ENCODE data around the gene BASP1.

BASP1 gene

DNA sequence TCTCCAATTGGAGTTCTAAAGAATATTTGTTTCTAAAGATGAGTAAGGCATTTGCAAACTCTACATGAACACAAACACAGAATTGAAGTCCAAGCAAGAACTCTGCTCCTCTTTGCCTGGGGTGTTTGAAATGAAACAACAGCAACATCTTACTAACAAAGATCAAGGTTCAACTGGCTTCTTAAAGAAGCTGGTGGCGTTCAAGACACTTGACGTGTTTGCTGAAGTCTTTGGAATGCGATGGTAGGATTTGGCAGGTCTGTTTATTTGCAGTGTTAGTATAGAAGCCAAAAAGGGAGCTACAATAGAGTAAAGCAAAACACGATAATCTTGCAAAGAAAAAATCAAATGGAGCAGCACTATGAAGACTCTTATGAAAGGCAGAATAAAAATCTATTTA lies 94.9 kb downstream of the BASP1 start:
- ATAC-seq: no peak

GRCh38 chr5:17314907-17315471 lies 97.6 kb downstream of the BASP1 start:
- ATAC-seq: no peak; the same call in 2 of the 3 replicates
- no peak for TF ChIP-seq POU6F1 (CRISPR knock-in tag; IDR thresholded peaks at IDR 0.05; ENCODE audit: borderline replicate concordance, low read depth)
- no peak for TF ChIP-seq BACH2 (CRISPR knock-in tag; IDR thresholded peaks at IDR 0.05; ENCODE audit: borderline replicate concordance)
- no peak for TF ChIP-seq ARNTL (CRISPR knock-in tag; IDR thresholded peaks at IDR 0.05; ENCODE audit: borderline replicate concordance, low read depth)

More for the DNA sequence above, 94.9 kb downstream of the BASP1 start:
- TF ChIP-seq ZFP3 (CRISPR knock-in tag; IDR thresholded peaks at IDR 0.05) (no peak), SNAI2 (CRISPR knock-in tag; IDR thresholded peaks at IDR 0.05) (no peak), ZNF565 (CRISPR knock-in tag; conservative IDR thresholded peaks at IDR 0.05; ENCODE audit: low read depth) (no peak), TOX (CRISPR knock-in tag; IDR thresholded peaks at IDR 0.05; ENCODE audit: borderline replicate concordance) (no peak), PPARA (CRISPR knock-in tag; IDR thresholded peaks at IDR 0.05; ENCODE audit: borderline replicate concordance) (no peak), ZC3H10 (CRISPR knock-in tag; IDR thresholded peaks at IDR 0.05) (no peak), CREB5 (CRISPR knock-in tag; IDR thresholded peaks at IDR 0.05; ENCODE audit: low read depth) (no peak), ISL1 (CRISPR knock-in tag; IDR thresholded peaks at IDR 0.05) (no peak), ZFP30 (CRISPR knock-in tag; IDR thresholded peaks at IDR 0.05) (no peak), ARNTL (CRISPR knock-in tag; IDR thresholded peaks at IDR 0.05; ENCODE audit: borderline replicate concordance, low read depth) (no peak), OSR1 (CRISPR knock-in tag; IDR thresholded peaks at IDR 0.05) (no peak), CSDC2 (CRISPR knock-in tag; IDR thresholded peaks at IDR 0.05) (no peak), GLIS3 (CRISPR knock-in tag; IDR thresholded peaks at IDR 0.05) (no peak)
- TF ChIP-seq, protein P1, sequence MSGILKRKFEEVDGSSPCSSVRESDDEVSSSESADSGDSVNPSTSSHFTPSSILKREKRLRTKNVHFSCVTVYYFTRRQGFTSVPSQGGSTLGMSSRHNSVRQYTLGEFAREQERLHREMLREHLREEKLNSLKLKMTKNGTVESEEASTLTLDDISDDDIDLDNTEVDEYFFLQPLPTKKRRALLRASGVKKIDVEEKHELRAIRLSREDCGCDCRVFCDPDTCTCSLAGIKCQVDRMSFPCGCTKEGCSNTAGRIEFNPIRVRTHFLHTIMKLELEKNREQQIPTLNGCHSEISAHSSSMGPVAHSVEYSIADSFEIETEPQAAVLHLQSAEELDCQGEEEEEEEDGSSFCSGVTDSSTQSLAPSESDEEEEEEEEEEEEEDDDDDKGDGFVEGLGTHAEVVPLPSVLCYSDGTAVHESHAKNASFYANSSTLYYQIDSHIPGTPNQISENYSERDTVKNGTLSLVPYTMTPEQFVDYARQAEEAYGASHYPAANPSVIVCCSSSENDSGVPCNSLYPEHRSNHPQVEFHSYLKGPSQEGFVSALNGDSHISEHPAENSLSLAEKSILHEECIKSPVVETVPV (CRISPR knock-in tag; IDR thresholded peaks at IDR 0.05): no peak
- TF ChIP-seq, protein P2, sequence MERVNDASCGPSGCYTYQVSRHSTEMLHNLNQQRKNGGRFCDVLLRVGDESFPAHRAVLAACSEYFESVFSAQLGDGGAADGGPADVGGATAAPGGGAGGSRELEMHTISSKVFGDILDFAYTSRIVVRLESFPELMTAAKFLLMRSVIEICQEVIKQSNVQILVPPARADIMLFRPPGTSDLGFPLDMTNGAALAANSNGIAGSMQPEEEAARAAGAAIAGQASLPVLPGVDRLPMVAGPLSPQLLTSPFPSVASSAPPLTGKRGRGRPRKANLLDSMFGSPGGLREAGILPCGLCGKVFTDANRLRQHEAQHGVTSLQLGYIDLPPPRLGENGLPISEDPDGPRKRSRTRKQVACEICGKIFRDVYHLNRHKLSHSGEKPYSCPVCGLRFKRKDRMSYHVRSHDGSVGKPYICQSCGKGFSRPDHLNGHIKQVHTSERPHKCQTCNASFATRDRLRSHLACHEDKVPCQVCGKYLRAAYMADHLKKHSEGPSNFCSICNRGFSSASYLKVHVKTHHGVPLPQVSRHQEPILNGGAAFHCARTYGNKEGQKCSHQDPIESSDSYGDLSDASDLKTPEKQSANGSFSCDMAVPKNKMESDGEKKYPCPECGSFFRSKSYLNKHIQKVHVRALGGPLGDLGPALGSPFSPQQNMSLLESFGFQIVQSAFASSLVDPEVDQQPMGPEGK (CRISPR knock-in tag; IDR thresholded peaks at IDR 0.05; ENCODE audit: borderline replicate concordance): no peak
- TF ChIP-seq, protein P3, sequence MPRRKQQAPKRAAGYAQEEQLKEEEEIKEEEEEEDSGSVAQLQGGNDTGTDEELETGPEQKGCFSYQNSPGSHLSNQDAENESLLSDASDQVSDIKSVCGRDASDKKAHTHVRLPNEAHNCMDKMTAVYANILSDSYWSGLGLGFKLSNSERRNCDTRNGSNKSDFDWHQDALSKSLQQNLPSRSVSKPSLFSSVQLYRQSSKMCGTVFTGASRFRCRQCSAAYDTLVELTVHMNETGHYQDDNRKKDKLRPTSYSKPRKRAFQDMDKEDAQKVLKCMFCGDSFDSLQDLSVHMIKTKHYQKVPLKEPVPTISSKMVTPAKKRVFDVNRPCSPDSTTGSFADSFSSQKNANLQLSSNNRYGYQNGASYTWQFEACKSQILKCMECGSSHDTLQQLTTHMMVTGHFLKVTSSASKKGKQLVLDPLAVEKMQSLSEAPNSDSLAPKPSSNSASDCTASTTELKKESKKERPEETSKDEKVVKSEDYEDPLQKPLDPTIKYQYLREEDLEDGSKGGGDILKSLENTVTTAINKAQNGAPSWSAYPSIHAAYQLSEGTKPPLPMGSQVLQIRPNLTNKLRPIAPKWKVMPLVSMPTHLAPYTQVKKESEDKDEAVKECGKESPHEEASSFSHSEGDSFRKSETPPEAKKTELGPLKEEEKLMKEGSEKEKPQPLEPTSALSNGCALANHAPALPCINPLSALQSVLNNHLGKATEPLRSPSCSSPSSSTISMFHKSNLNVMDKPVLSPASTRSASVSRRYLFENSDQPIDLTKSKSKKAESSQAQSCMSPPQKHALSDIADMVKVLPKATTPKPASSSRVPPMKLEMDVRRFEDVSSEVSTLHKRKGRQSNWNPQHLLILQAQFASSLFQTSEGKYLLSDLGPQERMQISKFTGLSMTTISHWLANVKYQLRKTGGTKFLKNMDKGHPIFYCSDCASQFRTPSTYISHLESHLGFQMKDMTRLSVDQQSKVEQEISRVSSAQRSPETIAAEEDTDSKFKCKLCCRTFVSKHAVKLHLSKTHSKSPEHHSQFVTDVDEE (CRISPR knock-in tag; IDR thresholded peaks at IDR 0.05): no peak

- TF ChIP-seq ZNF70 (CRISPR knock-in tag; IDR thresholded peaks at IDR 0.05) (no peak), ZNF565 (CRISPR knock-in tag; conservative IDR thresholded peaks at IDR 0.05; ENCODE audit: low read depth) (no peak), TCF4 (CRISPR knock-in tag; IDR thresholded peaks at IDR 0.05; ENCODE audit: borderline replicate concordance) (no peak), ESRRG (CRISPR knock-in tag; IDR thresholded peaks at IDR 0.05) (no peak), CREB5 (CRISPR knock-in tag; IDR thresholded peaks at IDR 0.05; ENCODE audit: low read depth) (no peak), ZC3H10 (CRISPR knock-in tag; IDR thresholded peaks at IDR 0.05) (no peak), GLIS3 (CRISPR knock-in tag; IDR thresholded peaks at IDR 0.05) (no peak), ZNF8 (CRISPR knock-in tag; IDR thresholded peaks at IDR 0.05) (no peak), ZFP3 (CRISPR knock-in tag; IDR thresholded peaks at IDR 0.05) (no peak), TOX (CRISPR knock-in tag; IDR thresholded peaks at IDR 0.05; ENCODE audit: borderline replicate concordance) (no peak), CSDC2 (CRISPR knock-in tag; IDR thresholded peaks at IDR 0.05) (no peak), BACH2 (CRISPR knock-in tag; IDR thresholded peaks at IDR 0.05; ENCODE audit: borderline replicate concordance) (no peak), RARB (CRISPR knock-in tag; IDR thresholded peaks at IDR 0.05) (no peak), ISL1 (CRISPR knock-in tag; IDR thresholded peaks at IDR 0.05) (no peak), SNAI2 (CRISPR knock-in tag; IDR thresholded peaks at IDR 0.05) (no peak), POU6F1 (CRISPR knock-in tag; IDR thresholded peaks at IDR 0.05; ENCODE audit: borderline replicate concordance, low read depth) (no peak)
- TF ChIP-seq, protein P1 (CRISPR knock-in tag; IDR thresholded peaks at IDR 0.05): no peak
- ATAC-seq: peak; percentile 82
Observed at GRCh38 chr5:17315710-17316221, 98.3 kb downstream of the BASP1 start.
